Measurements from ENCODE around the gene RNU6-1. TPM values are rescaled to one million over a fixed set of nuclear protein-coding genes. Genes with fewer than 3 reads are reported as not detected.

Gene RNU6-1
- total RNA-seq, 1 experiment from 2014 or later = not detected

DNA sequence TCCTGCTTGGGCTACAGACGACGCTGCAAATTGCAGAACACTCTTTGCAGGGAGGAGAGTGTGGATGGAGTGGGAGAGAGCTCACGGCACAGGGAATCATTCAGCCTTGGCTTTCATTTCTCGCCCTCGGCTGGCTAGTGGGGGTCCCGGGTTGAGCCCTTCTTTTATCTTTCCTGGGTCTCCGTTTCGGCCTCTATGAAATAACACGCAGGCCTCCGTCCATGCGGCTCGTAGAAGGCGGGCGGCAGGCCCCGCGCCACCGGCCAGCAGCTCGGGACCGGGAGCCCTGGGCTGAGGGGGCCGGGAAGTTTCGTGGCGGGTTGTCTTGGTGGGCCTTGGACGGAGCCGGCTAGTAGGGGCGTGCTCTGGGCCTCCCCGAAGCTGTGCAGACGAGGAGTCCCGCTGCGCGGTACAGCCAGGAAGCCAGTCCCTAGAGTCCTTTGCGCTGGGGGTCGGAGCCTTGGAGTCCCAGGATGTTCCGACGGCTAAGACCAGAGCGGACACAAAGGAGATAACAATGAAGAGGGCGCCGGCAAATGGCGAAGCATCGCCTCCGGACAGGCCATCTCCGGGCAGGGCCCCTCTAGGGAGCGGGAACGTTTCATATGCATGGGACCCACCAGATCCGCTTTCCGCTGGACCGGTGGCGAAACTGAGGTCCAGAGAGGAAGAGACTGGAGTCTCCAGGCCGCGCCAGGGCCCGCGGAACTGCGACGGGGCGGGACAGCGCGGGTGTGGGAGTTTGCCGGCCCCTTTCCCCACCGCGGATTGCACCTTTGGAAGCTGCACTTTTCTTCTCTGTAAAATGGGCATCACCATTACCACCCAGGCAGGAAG lies 4.3 kb downstream of the RNU6-1 start:
- H3K27ac Mint-ChIP-seq (ENCODE audit: low read depth, unreplicated experiment) = no peak overlapping the region
- TF ChIP-seq, protein P1, sequence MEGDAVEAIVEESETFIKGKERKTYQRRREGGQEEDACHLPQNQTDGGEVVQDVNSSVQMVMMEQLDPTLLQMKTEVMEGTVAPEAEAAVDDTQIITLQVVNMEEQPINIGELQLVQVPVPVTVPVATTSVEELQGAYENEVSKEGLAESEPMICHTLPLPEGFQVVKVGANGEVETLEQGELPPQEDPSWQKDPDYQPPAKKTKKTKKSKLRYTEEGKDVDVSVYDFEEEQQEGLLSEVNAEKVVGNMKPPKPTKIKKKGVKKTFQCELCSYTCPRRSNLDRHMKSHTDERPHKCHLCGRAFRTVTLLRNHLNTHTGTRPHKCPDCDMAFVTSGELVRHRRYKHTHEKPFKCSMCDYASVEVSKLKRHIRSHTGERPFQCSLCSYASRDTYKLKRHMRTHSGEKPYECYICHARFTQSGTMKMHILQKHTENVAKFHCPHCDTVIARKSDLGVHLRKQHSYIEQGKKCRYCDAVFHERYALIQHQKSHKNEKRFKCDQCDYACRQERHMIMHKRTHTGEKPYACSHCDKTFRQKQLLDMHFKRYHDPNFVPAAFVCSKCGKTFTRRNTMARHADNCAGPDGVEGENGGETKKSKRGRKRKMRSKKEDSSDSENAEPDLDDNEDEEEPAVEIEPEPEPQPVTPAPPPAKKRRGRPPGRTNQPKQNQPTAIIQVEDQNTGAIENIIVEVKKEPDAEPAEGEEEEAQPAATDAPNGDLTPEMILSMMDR (IDR thresholded peaks at IDR 0.05; ENCODE audit: unreplicated experiment) = no peak
- peaks cover 13% of the 10 kb centered on the region for H3K36me3 Mint-ChIP-seq (ENCODE audit: insufficient read depth, unreplicated experiment)
- BruUV-seq (replicated peaks) = no TSS peak
- no peak overlapping the region for H3K4me3 Mint-ChIP-seq (ENCODE audit: unreplicated experiment)
- intact Hi-C loops (cut with micrococcal nuclease) = loop anchor here (1.0 to 10.0 kb wide), 5 partner anchors 335 to 889 kb away; partner anchors contain the start of gene SMAD3
- H3K4me1 Mint-ChIP-seq (ENCODE audit: insufficient read depth, unreplicated experiment) = peaks cover 9% of the 10 kb centered on the region
- ChIA-PET CTCF (interaction anchor here (0.6 to 2.1 kb wide), 11 partner anchors 12 to 391 kb away, joined by 3 to 13 read pairs (median 4); no protein-coding TSS in a partner anchor), POLR2A (interaction anchor here (0.8 kb wide), 1 partner anchor 314 kb away, joined by 3 read pairs; the partner anchor contains the start of gene C15orf61)
- H3K27me3 Mint-ChIP-seq (ENCODE audit: insufficient read depth, unreplicated experiment) = no peaks in the 10 kb centered on the region
- no peaks in the 10 kb centered on the region for H3K9me3 Mint-ChIP-seq (ENCODE audit: unreplicated experiment)
- no peak for DNase-seq (ENCODE audit: unreplicated experiment)

GRCh38 chr15:67834581-67835296 lies 5.1 kb downstream of the RNU6-1 start:
- H3K36me3 Mint-ChIP-seq (ENCODE audit: insufficient read depth, unreplicated experiment) = peaks cover 6% of the 10 kb centered on the region
- CTCF ChIA-PET = interaction anchor here (0.6 to 2.1 kb wide), 5 partner anchors 18 to 376 kb away, joined by 3 to 13 read pairs (median 3); no protein-coding TSS in a partner anchor
- no peak overlapping the region for H3K27ac Mint-ChIP-seq (ENCODE audit: low read depth, unreplicated experiment)

GRCh38 chr15:67833710-67834511 lies 5.9 kb downstream of the RNU6-1 start:
- H3K4me1 Mint-ChIP-seq (ENCODE audit: insufficient read depth, unreplicated experiment) = peaks cover 9% of the 10 kb centered on the region
- no TSS peak for BruUV-seq (replicated peaks)
- ChIA-PET POLR2A (no interaction called here), CTCF (interaction anchor here (0.6 kb wide), 1 partner anchor 184 kb away, joined by 3 read pairs; no protein-coding TSS in a partner anchor)
- intact Hi-C loops (cut with micrococcal nuclease) = loop anchor here (1.0 to 10.0 kb wide), 4 partner anchors 291 to 769 kb away; partner anchors contain the start of genes MAP2K5 and SMAD3
- no peaks in the 10 kb centered on the region for H3K36me3 Mint-ChIP-seq (ENCODE audit: insufficient read depth, unreplicated experiment)
- peak; percentile 41 for DNase-seq (ENCODE audit: unreplicated experiment)
- no peak overlapping the region for H3K27ac Mint-ChIP-seq (ENCODE audit: low read depth, unreplicated experiment)
- no peaks in the 10 kb centered on the region for H3K9me3 Mint-ChIP-seq (ENCODE audit: unreplicated experiment)
- TF ChIP-seq, protein P1 (IDR thresholded peaks at IDR 0.05; ENCODE audit: unreplicated experiment) = peak; percentile 57
- H3K27me3 Mint-ChIP-seq (ENCODE audit: insufficient read depth, unreplicated experiment) = no peaks in the 10 kb centered on the region
- H3K4me3 Mint-ChIP-seq (ENCODE audit: unreplicated experiment) = peak overlapping the region; percentile 51

More at GRCh38 chr15:67834581-67835296, 5.1 kb downstream of the RNU6-1 start:
- no peaks in the 10 kb centered on the region for H3K27me3 Mint-ChIP-seq (ENCODE audit: insufficient read depth, unreplicated experiment)
- H3K4me1 Mint-ChIP-seq (ENCODE audit: insufficient read depth, unreplicated experiment) = peaks cover 9% of the 10 kb centered on the region
- TF ChIP-seq, protein P1 (IDR thresholded peaks at IDR 0.05; ENCODE audit: unreplicated experiment) = no peak
- intact Hi-C loops (cut with micrococcal nuclease) = loop anchor here (1.0 to 10.0 kb wide), 3 partner anchors 314 to 770 kb away; partner anchors contain the start of gene SMAD3
- no peaks in the 10 kb centered on the region for H3K9me3 Mint-ChIP-seq (ENCODE audit: unreplicated experiment)
- no peak for DNase-seq (ENCODE audit: unreplicated experiment)
- H3K4me3 Mint-ChIP-seq (ENCODE audit: unreplicated experiment) = no peak overlapping the region
- BruUV-seq (replicated peaks) = no TSS peak
- POLR2A ChIA-PET = no interaction called here
